HG03103 (cell line): ENCODE measurements around the gene MSI2.

Experiments used
- ATAC-seq: cut with Tn5 transposase; IDR thresholded peaks from one replicate; pipeline ENCODE4 v1.9.1; 2021; ENCODE audit warnings: low read depth; ENCODE audit not compliant: unreplicated experiment

MSI2 gene

GRCh38 chr17:57714665-57715180 is 458.4 kb downstream of the MSI2 start:
- ATAC-seq: no peak

GRCh38 chr17:57715981-57716380 is 459.7 kb downstream of the MSI2 start:
- ATAC-seq: no peak

- ATAC-seq: no peak
These were observed 462.6 kb downstream of the MSI2 start for GRCh38 chr17:57718878-57719277.

GRCh38 chr17:57720386-57721035 is 464.2 kb downstream of the MSI2 start:
- no peak for ATAC-seq

GRCh38 chr17:57721967-57722703 is 465.8 kb downstream of the MSI2 start:
- ATAC-seq: no peak

- ATAC-seq: no peak
These were observed 466.4 kb downstream of the MSI2 start for GRCh38 chr17:57722704-57723043.

- ATAC-seq: no peak
These were observed 467.2 kb downstream of the MSI2 start for GRCh38 chr17:57723427-57724025.

GRCh38 chr17:57724026-57724728 is 467.9 kb downstream of the MSI2 start:
- peak; percentile 74 for ATAC-seq

- ATAC-seq: no peak
These were observed 468.4 kb downstream of the MSI2 start for GRCh38 chr17:57724729-57725125.

- ATAC-seq: no peak
These were observed 470.0 kb downstream of the MSI2 start for GRCh38 chr17:57726213-57726790.

- ATAC-seq: no peak
These were observed 470.5 kb downstream of the MSI2 start for GRCh38 chr17:57726838-57727237.

- no peak for ATAC-seq
These were observed 471.4 kb downstream of the MSI2 start for GRCh38 chr17:57727630-57728175.

- no peak for ATAC-seq
These were observed 473.8 kb downstream of the MSI2 start for GRCh38 chr17:57730026-57730701.

- ATAC-seq: no peak
These were observed 475.7 kb downstream of the MSI2 start for GRCh38 chr17:57732062-57732461.

- no peak for ATAC-seq
These were observed 476.8 kb downstream of the MSI2 start for GRCh38 chr17:57733085-57733484.
